Measurements from ENCODE around the gene MCU.
"Not testable (repeated sequence)": the region's sequence is repeated elsewhere in the genome, so short reads cannot be mapped to it uniquely, and the experiment has no call there.

The MCU gene

GRCh38 chr10:72694476-72695369 is 2.8 kb downstream of the MCU start:
- DNase-seq (ENCODE audit: extremely low read depth, low read depth), result no peak
- TF ChIP-seq CTCF (IDR thresholded peaks at IDR 0.05; ENCODE audit: low read depth, low read length), result peak; percentile 61

GRCh38 chr10:72695496-72695895 is 3.6 kb downstream of the MCU start:
- no peak for TF ChIP-seq CTCF (IDR thresholded peaks at IDR 0.05; ENCODE audit: low read depth, low read length)
- DNase-seq (ENCODE audit: extremely low read depth, low read depth), result no peak

GRCh38 chr10:72697716-72698115 is 5.8 kb downstream of the MCU start:
- no peak for TF ChIP-seq CTCF (IDR thresholded peaks at IDR 0.05; ENCODE audit: low read depth, low read length)
- DNase-seq (ENCODE audit: extremely low read depth, low read depth), result no peak

GRCh38 chr10:72702465-72702864 is 10.5 kb downstream of the MCU start:
- not testable (repeated sequence) for DNase-seq (ENCODE audit: extremely low read depth, low read depth)

GRCh38 chr10:72702868-72703581 is 11.1 kb downstream of the MCU start:
- TF ChIP-seq CTCF (IDR thresholded peaks at IDR 0.05; ENCODE audit: low read depth, low read length), result no peak; the same call in 1 of the 2 replicates
- DNase-seq (ENCODE audit: extremely low read depth, low read depth), result no peak

- TF ChIP-seq CTCF (IDR thresholded peaks at IDR 0.05; ENCODE audit: low read depth, low read length), result no peak
- no peak for DNase-seq (ENCODE audit: extremely low read depth, low read depth)
These were observed 12.2 kb downstream of the MCU start for GRCh38 chr10:72704117-72704516.

- DNase-seq (ENCODE audit: extremely low read depth, low read depth), result no peak
- no peak for TF ChIP-seq CTCF (IDR thresholded peaks at IDR 0.05; ENCODE audit: low read depth, low read length)
These were observed 17.1 kb downstream of the MCU start for GRCh38 chr10:72709041-72709440.

Measured in AG09319 (cell line).